ENCODE results near the gene USP13. TPM values are rescaled to one million over a fixed set of nuclear protein-coding genes. Genes with fewer than 3 reads are reported as not detected.

USP13 gene
- total RNA-seq, 3 donors from 2014 or later (not counting 1 experiment from before 2014, with no cell fraction given), result 2.4 to 5.6 (median 3.0) TPM

GRCh38 chr3:179610066-179610465 lies 42.8 kb upstream of the USP13 start:
- Mint-ChIP-seq H3K27ac (no peak overlapping the region), H3K36me3 (peaks cover under 1% of the 10 kb centered on the region), H3K4me1 (peaks cover 14 to 23% of the 10 kb centered on the region in 2 donors), H3K9me3 (no peaks in the 10 kb centered on the region), H3K27me3 (ENCODE audit: low read depth in 2 of 2) (no peaks in the 10 kb centered on the region), H3K4me3 (no peak overlapping the region)
- 100% methylated on average over 2 of the region's 4 CpGs for WGBS (ENCODE audit: insufficient coverage)
- Histone ChIP-seq H3K36me3 (ENCODE audit: control insufficient read depth, insufficient read depth, low read length) (no peaks in the 10 kb centered on the region), H3K27me3 (ENCODE audit: control insufficient read depth, insufficient read depth, low read length) (no peaks in the 10 kb centered on the region), H3K27ac (ENCODE audit: low read length) (no peak overlapping the region), H3K4me1 (ENCODE audit: control insufficient read depth, insufficient read depth, low read length) (peaks cover 15% of the 10 kb centered on the region), H3K4me3 (ENCODE audit: low read length) (no peak overlapping the region), H3K9me3 (ENCODE audit: control insufficient read depth, insufficient read depth, low read length) (no peaks in the 10 kb centered on the region)
- DNase-seq (no peak), ATAC-seq (no peak)
- TF ChIP-seq CTCF (IDR thresholded peaks at IDR 0.05), result no peak
- intact Hi-C loops (cut with micrococcal nuclease), result no loop called here

GRCh38 chr3:179613807-179614206 lies 39.0 kb upstream of the USP13 start:
- no peak overlapping the region for H3K4me3 ChIP-seq (ENCODE audit: low read length)
- H3K27me3 ChIP-seq (ENCODE audit: control insufficient read depth, insufficient read depth, low read length), result no peaks in the 10 kb centered on the region
- H3K9me3 Mint-ChIP-seq, result no peaks in the 10 kb centered on the region
- H3K36me3 ChIP-seq (ENCODE audit: control insufficient read depth, insufficient read depth, low read length), result peaks cover 10% of the 10 kb centered on the region
- H3K27me3 Mint-ChIP-seq (ENCODE audit: low read depth in 2 of 2), result no peaks in the 10 kb centered on the region
- peaks cover 4% of the 10 kb centered on the region for H3K4me1 ChIP-seq (ENCODE audit: control insufficient read depth, insufficient read depth, low read length)
- peaks cover 8% of the 10 kb centered on the region for H3K36me3 Mint-ChIP-seq
- no peak overlapping the region for H3K27ac ChIP-seq (ENCODE audit: low read length)
- H3K4me3 Mint-ChIP-seq, result no peak overlapping the region
- intact Hi-C loops (cut with micrococcal nuclease), result no loop called here
- no CpG with 5 or more reads among the region's 2 CpGs for WGBS (ENCODE audit: insufficient coverage)
- H3K4me1 Mint-ChIP-seq, result peaks cover 5 to 7% of the 10 kb centered on the region in 2 donors
- ATAC-seq, result no peak
- no peak for DNase-seq
- TF ChIP-seq CTCF (IDR thresholded peaks at IDR 0.05), result no peak
- no peaks in the 10 kb centered on the region for H3K9me3 ChIP-seq (ENCODE audit: control insufficient read depth, insufficient read depth, low read length)
- H3K27ac Mint-ChIP-seq, result no peak overlapping the region

GRCh38 chr3:179615458-179616173 lies 37.2 kb upstream of the USP13 start:
- DNase-seq, result no peak
- TF ChIP-seq CTCF (IDR thresholded peaks at IDR 0.05), result no peak
- H3K4me3 Mint-ChIP-seq, result no peak overlapping the region
- intact Hi-C loops (cut with micrococcal nuclease), result no loop called here
- no peak overlapping the region for H3K4me3 ChIP-seq (ENCODE audit: low read length)
- H3K36me3 Mint-ChIP-seq, result peaks cover 15% of the 10 kb centered on the region
- H3K27ac Mint-ChIP-seq, result no peak overlapping the region
- no peaks in the 10 kb centered on the region for H3K4me1 Mint-ChIP-seq
- no peak for ATAC-seq
- no peaks in the 10 kb centered on the region for H3K27me3 Mint-ChIP-seq (ENCODE audit: low read depth in 2 of 2)
- H3K9me3 ChIP-seq (ENCODE audit: control insufficient read depth, insufficient read depth, low read length), result no peaks in the 10 kb centered on the region
- H3K9me3 Mint-ChIP-seq, result no peaks in the 10 kb centered on the region
- no peak overlapping the region for H3K27ac ChIP-seq (ENCODE audit: low read length)
- WGBS (ENCODE audit: insufficient coverage), result 96% methylated on average over 3 of the region's 4 CpGs
- H3K27me3 ChIP-seq (ENCODE audit: control insufficient read depth, insufficient read depth, low read length), result no peaks in the 10 kb centered on the region
- H3K36me3 ChIP-seq (ENCODE audit: control insufficient read depth, insufficient read depth, low read length), result peaks cover 13% of the 10 kb centered on the region
- H3K4me1 ChIP-seq (ENCODE audit: control insufficient read depth, insufficient read depth, low read length), result no peaks in the 10 kb centered on the region

- Histone ChIP-seq H3K36me3 (ENCODE audit: control insufficient read depth, insufficient read depth, low read length) (peaks cover 49% of the 10 kb centered on the region), H3K4me3 (ENCODE audit: low read length) (no peak overlapping the region), H3K27me3 (ENCODE audit: control insufficient read depth, insufficient read depth, low read length) (no peaks in the 10 kb centered on the region), H3K9me3 (ENCODE audit: control insufficient read depth, insufficient read depth, low read length) (no peaks in the 10 kb centered on the region), H3K4me1 (ENCODE audit: control insufficient read depth, insufficient read depth, low read length) (no peaks in the 10 kb centered on the region), H3K27ac (ENCODE audit: low read length) (no peak overlapping the region)
- DNase-seq (no peak), ATAC-seq (no peak)
- Mint-ChIP-seq H3K36me3 (peaks cover 27% of the 10 kb centered on the region), H3K4me3 (no peak overlapping the region), H3K27ac (no peak overlapping the region), H3K9me3 (no peaks in the 10 kb centered on the region), H3K27me3 (ENCODE audit: low read depth in 2 of 2) (no peaks in the 10 kb centered on the region), H3K4me1 (no peaks in the 10 kb centered on the region)
- 96% methylated on average over 2 of the region's 2 CpGs for WGBS (ENCODE audit: insufficient coverage)
- TF ChIP-seq CTCF (IDR thresholded peaks at IDR 0.05), result no peak
- intact Hi-C loops (cut with micrococcal nuclease), result no loop called here
These were observed 30.8 kb upstream of the USP13 start for GRCh38 chr3:179622023-179622422.
